Neural cell (in vitro differentiated cells): Measurements from ENCODE around the gene KLHDC1.

Experiments
- EZH2 ChIP-seq: fragments of 200-600, 300-800 bp; shearing (Covaris generic), sonication (generic); IDR thresholded peaks from 2 replicates; pipeline ENCODE4 v1.6.1; 2014; ENCODE audit warnings: antibody characterized with exemption, low read length, borderline replicate concordance, mild to moderate bottlenecking; ENCODE audit not compliant: insufficient read depth, poor library complexity, severe bottlenecking
- TF ChIP-seq, protein P1 (sequence below): IDR thresholded peaks from 2 replicates; pipeline ENCODE4 v1.6.1; 2012; ENCODE audit warnings: borderline replicate concordance
- TF ChIP-seq, protein P2 (sequence below): fragments of 450-650 bp; IDR thresholded peaks from 2 replicates; pipeline ENCODE4 v1.5.1; 2014; ENCODE audit warnings: antibody characterized with exemption, mild to moderate bottlenecking, moderate library complexity; ENCODE audit not compliant: poor library complexity, severe bottlenecking

DNA sequence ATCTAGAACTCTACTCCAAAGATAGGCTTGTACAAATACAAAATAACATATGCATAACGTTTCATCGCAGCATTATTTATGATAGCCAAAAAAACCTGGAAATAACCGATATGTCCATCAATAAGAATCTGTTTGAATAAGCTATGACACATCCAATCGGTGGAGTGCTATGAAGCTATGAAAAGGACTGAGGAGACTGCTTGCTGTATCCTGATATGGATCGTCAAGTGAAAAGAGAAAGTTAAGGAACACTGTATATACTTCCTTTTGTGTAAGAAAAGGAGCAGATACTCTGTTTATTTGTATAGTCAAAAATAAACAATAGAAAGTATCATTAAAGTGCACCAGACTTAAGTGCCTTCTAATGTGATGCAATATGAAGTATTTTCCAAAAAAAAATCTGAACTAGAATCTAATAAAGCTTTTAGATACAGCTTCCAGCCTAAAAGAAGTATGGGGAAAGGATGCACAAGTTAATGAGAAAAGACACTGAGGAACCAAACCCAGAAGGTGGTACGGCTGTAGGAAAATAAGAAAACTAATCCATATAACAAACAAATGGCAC, 645 bp upstream of the KLHDC1 start:
- TF ChIP-seq, protein P1, sequence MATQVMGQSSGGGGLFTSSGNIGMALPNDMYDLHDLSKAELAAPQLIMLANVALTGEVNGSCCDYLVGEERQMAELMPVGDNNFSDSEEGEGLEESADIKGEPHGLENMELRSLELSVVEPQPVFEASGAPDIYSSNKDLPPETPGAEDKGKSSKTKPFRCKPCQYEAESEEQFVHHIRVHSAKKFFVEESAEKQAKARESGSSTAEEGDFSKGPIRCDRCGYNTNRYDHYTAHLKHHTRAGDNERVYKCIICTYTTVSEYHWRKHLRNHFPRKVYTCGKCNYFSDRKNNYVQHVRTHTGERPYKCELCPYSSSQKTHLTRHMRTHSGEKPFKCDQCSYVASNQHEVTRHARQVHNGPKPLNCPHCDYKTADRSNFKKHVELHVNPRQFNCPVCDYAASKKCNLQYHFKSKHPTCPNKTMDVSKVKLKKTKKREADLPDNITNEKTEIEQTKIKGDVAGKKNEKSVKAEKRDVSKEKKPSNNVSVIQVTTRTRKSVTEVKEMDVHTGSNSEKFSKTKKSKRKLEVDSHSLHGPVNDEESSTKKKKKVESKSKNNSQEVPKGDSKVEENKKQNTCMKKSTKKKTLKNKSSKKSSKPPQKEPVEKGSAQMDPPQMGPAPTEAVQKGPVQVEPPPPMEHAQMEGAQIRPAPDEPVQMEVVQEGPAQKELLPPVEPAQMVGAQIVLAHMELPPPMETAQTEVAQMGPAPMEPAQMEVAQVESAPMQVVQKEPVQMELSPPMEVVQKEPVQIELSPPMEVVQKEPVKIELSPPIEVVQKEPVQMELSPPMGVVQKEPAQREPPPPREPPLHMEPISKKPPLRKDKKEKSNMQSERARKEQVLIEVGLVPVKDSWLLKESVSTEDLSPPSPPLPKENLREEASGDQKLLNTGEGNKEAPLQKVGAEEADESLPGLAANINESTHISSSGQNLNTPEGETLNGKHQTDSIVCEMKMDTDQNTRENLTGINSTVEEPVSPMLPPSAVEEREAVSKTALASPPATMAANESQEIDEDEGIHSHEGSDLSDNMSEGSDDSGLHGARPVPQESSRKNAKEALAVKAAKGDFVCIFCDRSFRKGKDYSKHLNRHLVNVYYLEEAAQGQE, result no peak
- TF ChIP-seq, protein P2, sequence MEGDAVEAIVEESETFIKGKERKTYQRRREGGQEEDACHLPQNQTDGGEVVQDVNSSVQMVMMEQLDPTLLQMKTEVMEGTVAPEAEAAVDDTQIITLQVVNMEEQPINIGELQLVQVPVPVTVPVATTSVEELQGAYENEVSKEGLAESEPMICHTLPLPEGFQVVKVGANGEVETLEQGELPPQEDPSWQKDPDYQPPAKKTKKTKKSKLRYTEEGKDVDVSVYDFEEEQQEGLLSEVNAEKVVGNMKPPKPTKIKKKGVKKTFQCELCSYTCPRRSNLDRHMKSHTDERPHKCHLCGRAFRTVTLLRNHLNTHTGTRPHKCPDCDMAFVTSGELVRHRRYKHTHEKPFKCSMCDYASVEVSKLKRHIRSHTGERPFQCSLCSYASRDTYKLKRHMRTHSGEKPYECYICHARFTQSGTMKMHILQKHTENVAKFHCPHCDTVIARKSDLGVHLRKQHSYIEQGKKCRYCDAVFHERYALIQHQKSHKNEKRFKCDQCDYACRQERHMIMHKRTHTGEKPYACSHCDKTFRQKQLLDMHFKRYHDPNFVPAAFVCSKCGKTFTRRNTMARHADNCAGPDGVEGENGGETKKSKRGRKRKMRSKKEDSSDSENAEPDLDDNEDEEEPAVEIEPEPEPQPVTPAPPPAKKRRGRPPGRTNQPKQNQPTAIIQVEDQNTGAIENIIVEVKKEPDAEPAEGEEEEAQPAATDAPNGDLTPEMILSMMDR, result no peak
- no peak for TF ChIP-seq EZH2
